ENCODE data around the gene SPTLC2. TPM values are rescaled to one million over a fixed set of nuclear protein-coding genes. Genes with fewer than 3 reads are reported as not detected.

The SPTLC2 gene
- polyA plus RNA-seq, 1 donor: 17.4 TPM

- peaks cover 18% of the 10 kb centered on the region for H3K36me3 ChIP-seq (ENCODE audit: control insufficient read depth, insufficient read depth, low read length)
- no peak for DNase-seq
- H3K9me3 ChIP-seq (ENCODE audit: control insufficient read depth, low read depth, low read length): no peaks in the 10 kb centered on the region
- H3K27me3 ChIP-seq (ENCODE audit: control insufficient read depth, insufficient read depth, low read length): no peaks in the 10 kb centered on the region
- peaks cover 7% of the 10 kb centered on the region for H3K4me1 ChIP-seq (ENCODE audit: control insufficient read depth, insufficient read depth, low read length)
- no peak overlapping the region for H3K4me3 ChIP-seq (ENCODE audit: low read length)
- no peak overlapping the region for H3K27ac ChIP-seq (ENCODE audit: low read length)
- 71% methylated on average over 1 of the region's 2 CpGs for WGBS (ENCODE audit: insufficient coverage, low lambda C conversion rate)
These were observed 37.4 kb downstream of the SPTLC2 start for GRCh38 chr14:77579065-77579464.

- Histone ChIP-seq H3K4me1 (ENCODE audit: control insufficient read depth, insufficient read depth, low read length) (no peaks in the 10 kb centered on the region), H3K27ac (ENCODE audit: low read length) (no peak overlapping the region), H3K4me3 (ENCODE audit: low read length) (no peak overlapping the region), H3K36me3 (ENCODE audit: control insufficient read depth, insufficient read depth, low read length) (peaks cover 26% of the 10 kb centered on the region), H3K27me3 (ENCODE audit: control insufficient read depth, insufficient read depth, low read length) (no peaks in the 10 kb centered on the region), H3K9me3 (ENCODE audit: control insufficient read depth, low read depth, low read length) (no peaks in the 10 kb centered on the region)
- WGBS (ENCODE audit: insufficient coverage, low lambda C conversion rate): 51% methylated on average over 3 of the region's 4 CpGs
- no peak for DNase-seq
These were observed 41.9 kb downstream of the SPTLC2 start for GRCh38 chr14:77574446-77575115.

- Histone ChIP-seq H3K4me3 (ENCODE audit: low read length) (no peak overlapping the region), H3K27me3 (ENCODE audit: control insufficient read depth, insufficient read depth, low read length) (no peaks in the 10 kb centered on the region), H3K9me3 (ENCODE audit: control insufficient read depth, low read depth, low read length) (no peaks in the 10 kb centered on the region), H3K27ac (ENCODE audit: low read length) (no peak overlapping the region), H3K4me1 (ENCODE audit: control insufficient read depth, insufficient read depth, low read length) (no peaks in the 10 kb centered on the region), H3K36me3 (ENCODE audit: control insufficient read depth, insufficient read depth, low read length) (peaks cover 30% of the 10 kb centered on the region)
- WGBS (ENCODE audit: insufficient coverage, low lambda C conversion rate): 80% methylated on average over 1 of the region's 3 CpGs
- no peak for DNase-seq
These were observed 42.5 kb downstream of the SPTLC2 start for GRCh38 chr14:77573964-77574363.

- 86% methylated on average over 3 of the region's 6 CpGs for WGBS (ENCODE audit: insufficient coverage, low lambda C conversion rate)
- DNase-seq: no peak
- Histone ChIP-seq H3K27ac (ENCODE audit: low read length) (no peak overlapping the region), H3K36me3 (ENCODE audit: control insufficient read depth, insufficient read depth, low read length) (peaks cover 28% of the 10 kb centered on the region), H3K4me3 (ENCODE audit: low read length) (no peak overlapping the region), H3K9me3 (ENCODE audit: control insufficient read depth, low read depth, low read length) (no peaks in the 10 kb centered on the region), H3K4me1 (ENCODE audit: control insufficient read depth, insufficient read depth, low read length) (no peaks in the 10 kb centered on the region), H3K27me3 (ENCODE audit: control insufficient read depth, insufficient read depth, low read length) (no peaks in the 10 kb centered on the region)
These were observed 45.6 kb downstream of the SPTLC2 start for GRCh38 chr14:77570706-77571268.

GRCh38 chr14:77565994-77566305 is 50.5 kb downstream of the SPTLC2 start:
- no peaks in the 10 kb centered on the region for H3K4me1 ChIP-seq (ENCODE audit: control insufficient read depth, insufficient read depth, low read length)
- peaks cover 29% of the 10 kb centered on the region for H3K36me3 ChIP-seq (ENCODE audit: control insufficient read depth, insufficient read depth, low read length)
- no peaks in the 10 kb centered on the region for H3K27me3 ChIP-seq (ENCODE audit: control insufficient read depth, insufficient read depth, low read length)
- H3K4me3 ChIP-seq (ENCODE audit: low read length): no peak overlapping the region
- no peak for DNase-seq
- H3K27ac ChIP-seq (ENCODE audit: low read length): no peak overlapping the region
- 100% methylated on average over 1 of the region's 1 CpG for WGBS (ENCODE audit: insufficient coverage, low lambda C conversion rate)
- H3K9me3 ChIP-seq (ENCODE audit: control insufficient read depth, low read depth, low read length): no peaks in the 10 kb centered on the region

- peaks cover 29% of the 10 kb centered on the region for H3K36me3 ChIP-seq (ENCODE audit: control insufficient read depth, insufficient read depth, low read length)
- H3K4me3 ChIP-seq (ENCODE audit: low read length): no peak overlapping the region
- 100% methylated on average over 3 of the region's 8 CpGs for WGBS (ENCODE audit: insufficient coverage, low lambda C conversion rate)
- DNase-seq: no peak
- no peaks in the 10 kb centered on the region for H3K27me3 ChIP-seq (ENCODE audit: control insufficient read depth, insufficient read depth, low read length)
- no peak overlapping the region for H3K27ac ChIP-seq (ENCODE audit: low read length)
- H3K4me1 ChIP-seq (ENCODE audit: control insufficient read depth, insufficient read depth, low read length): no peaks in the 10 kb centered on the region
- no peaks in the 10 kb centered on the region for H3K9me3 ChIP-seq (ENCODE audit: control insufficient read depth, low read depth, low read length)
These were observed 51.0 kb downstream of the SPTLC2 start for GRCh38 chr14:77565289-77565993.

GRCh38 chr14:77562681-77563080 is 53.8 kb downstream of the SPTLC2 start:
- H3K36me3 ChIP-seq (ENCODE audit: control insufficient read depth, insufficient read depth, low read length): peaks cover 23% of the 10 kb centered on the region

GRCh38 chr14:77561881-77562280 is 54.6 kb downstream of the SPTLC2 start:
- no CpG with 5 or more reads among the region's 5 CpGs for WGBS (ENCODE audit: insufficient coverage, low lambda C conversion rate)
- Histone ChIP-seq H3K27ac (ENCODE audit: low read length) (no peak overlapping the region), H3K27me3 (ENCODE audit: control insufficient read depth, insufficient read depth, low read length) (no peaks in the 10 kb centered on the region), H3K36me3 (ENCODE audit: control insufficient read depth, insufficient read depth, low read length) (peaks cover 26% of the 10 kb centered on the region), H3K4me3 (ENCODE audit: low read length) (no peak overlapping the region), H3K9me3 (ENCODE audit: control insufficient read depth, low read depth, low read length) (no peaks in the 10 kb centered on the region), H3K4me1 (ENCODE audit: control insufficient read depth, insufficient read depth, low read length) (no peaks in the 10 kb centered on the region)
- no peak for DNase-seq

More at GRCh38 chr14:77562681-77563080, 53.8 kb downstream of the SPTLC2 start:
- DNase-seq: no peak
- Histone ChIP-seq H3K4me1 (ENCODE audit: control insufficient read depth, insufficient read depth, low read length) (no peaks in the 10 kb centered on the region), H3K27ac (ENCODE audit: low read length) (no peak overlapping the region), H3K4me3 (ENCODE audit: low read length) (no peak overlapping the region), H3K27me3 (ENCODE audit: control insufficient read depth, insufficient read depth, low read length) (no peaks in the 10 kb centered on the region), H3K9me3 (ENCODE audit: control insufficient read depth, low read depth, low read length) (no peaks in the 10 kb centered on the region)
- 83% methylated on average over 1 of the region's 4 CpGs for WGBS (ENCODE audit: insufficient coverage, low lambda C conversion rate)

GRCh38 chr14:77559381-77559780 is 57.1 kb downstream of the SPTLC2 start:
- 97% methylated on average over 3 of the region's 6 CpGs for WGBS (ENCODE audit: insufficient coverage, low lambda C conversion rate)
- no peak for DNase-seq
- no peaks in the 10 kb centered on the region for H3K9me3 ChIP-seq (ENCODE audit: control insufficient read depth, low read depth, low read length)
- H3K27ac ChIP-seq (ENCODE audit: low read length): no peak overlapping the region
- no peak overlapping the region for H3K4me3 ChIP-seq (ENCODE audit: low read length)
- H3K4me1 ChIP-seq (ENCODE audit: control insufficient read depth, insufficient read depth, low read length): peaks cover 7% of the 10 kb centered on the region
- H3K27me3 ChIP-seq (ENCODE audit: control insufficient read depth, insufficient read depth, low read length): no peaks in the 10 kb centered on the region
- H3K36me3 ChIP-seq (ENCODE audit: control insufficient read depth, insufficient read depth, low read length): peaks cover 38% of the 10 kb centered on the region

- peaks cover 7% of the 10 kb centered on the region for H3K4me1 ChIP-seq (ENCODE audit: control insufficient read depth, insufficient read depth, low read length)
- H3K36me3 ChIP-seq (ENCODE audit: control insufficient read depth, insufficient read depth, low read length): peaks cover 32% of the 10 kb centered on the region
- DNase-seq: no peak
- H3K27me3 ChIP-seq (ENCODE audit: control insufficient read depth, insufficient read depth, low read length): no peaks in the 10 kb centered on the region
- H3K9me3 ChIP-seq (ENCODE audit: control insufficient read depth, low read depth, low read length): no peaks in the 10 kb centered on the region
- no peak overlapping the region for H3K27ac ChIP-seq (ENCODE audit: low read length)
- H3K4me3 ChIP-seq (ENCODE audit: low read length): no peak overlapping the region
- 98% methylated on average over 8 of the region's 10 CpGs for WGBS (ENCODE audit: insufficient coverage, low lambda C conversion rate)
These were observed 59.0 kb downstream of the SPTLC2 start for GRCh38 chr14:77557391-77557790.

Data from large intestine (tissue), 3 donors.